Suprapubic skin (tissue), 4 donors: Measurements from ENCODE around the gene ALDH1L1.

Experiments used
- EP300 ChIP-seq: sonication (generic); formaldehyde crosslinking; IDR thresholded peaks from one replicate; pipeline ENCODE4 v1.6.1; 2017; ENCODE audit warnings: antibody characterized with exemption
- POLR2AphosphoS5 ChIP-seq, 3 donors: sonication (generic); formaldehyde crosslinking; IDR thresholded peaks; one replicate each; pipeline ENCODE4 v1.6.1; 2017; ENCODE audit warnings: antibody characterized with exemption in 3 of 3
- TF ChIP-seq, protein P1 (sequence below), 2 donors: fragments of 200-600 bp in 1 of 2; fragments of 450-650 bp in 1 of 2; sonication (generic) in 1 of 2; IDR thresholded peaks; one replicate each; pipeline ENCODE4 v1.5.1; 2016 to 2019; ENCODE audit warnings: antibody characterized with exemption in 2 of 2, mild to moderate bottlenecking in 1 of 2, moderate library complexity in 1 of 2

DNA sequence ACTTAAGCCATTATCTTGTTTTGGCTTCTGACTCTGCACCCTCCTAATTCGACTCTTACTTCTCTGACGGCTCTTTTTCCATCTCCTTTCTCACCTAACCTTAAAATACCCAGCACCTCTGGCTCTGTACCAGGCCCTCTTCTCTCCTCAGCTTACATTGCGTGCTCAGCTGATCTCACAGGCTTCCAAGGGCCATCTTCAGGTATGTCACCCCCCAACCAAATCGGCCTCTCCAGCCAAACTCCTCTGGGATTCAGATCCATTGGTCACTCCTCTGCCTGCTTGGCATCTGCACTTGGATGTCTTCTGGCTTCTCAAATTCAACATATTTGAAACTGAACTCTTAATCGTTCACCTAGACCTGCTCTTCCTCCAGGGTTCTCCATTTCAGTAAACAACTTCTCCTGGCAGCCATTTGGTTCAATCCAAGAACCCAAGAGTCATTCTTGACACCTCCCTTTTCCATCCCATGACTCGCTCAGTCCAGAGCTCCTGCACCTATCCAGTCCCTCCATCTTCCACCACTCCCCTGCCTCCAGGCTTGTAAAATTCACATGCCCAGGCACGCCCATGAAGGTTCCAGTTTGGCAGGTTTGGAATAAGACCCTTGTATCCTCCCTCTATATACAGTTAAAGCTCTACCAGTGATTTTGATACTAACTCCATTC is 61.2 kb downstream of the ALDH1L1 start:
- TF ChIP-seq EP300: no peak
- TF ChIP-seq, protein P1, sequence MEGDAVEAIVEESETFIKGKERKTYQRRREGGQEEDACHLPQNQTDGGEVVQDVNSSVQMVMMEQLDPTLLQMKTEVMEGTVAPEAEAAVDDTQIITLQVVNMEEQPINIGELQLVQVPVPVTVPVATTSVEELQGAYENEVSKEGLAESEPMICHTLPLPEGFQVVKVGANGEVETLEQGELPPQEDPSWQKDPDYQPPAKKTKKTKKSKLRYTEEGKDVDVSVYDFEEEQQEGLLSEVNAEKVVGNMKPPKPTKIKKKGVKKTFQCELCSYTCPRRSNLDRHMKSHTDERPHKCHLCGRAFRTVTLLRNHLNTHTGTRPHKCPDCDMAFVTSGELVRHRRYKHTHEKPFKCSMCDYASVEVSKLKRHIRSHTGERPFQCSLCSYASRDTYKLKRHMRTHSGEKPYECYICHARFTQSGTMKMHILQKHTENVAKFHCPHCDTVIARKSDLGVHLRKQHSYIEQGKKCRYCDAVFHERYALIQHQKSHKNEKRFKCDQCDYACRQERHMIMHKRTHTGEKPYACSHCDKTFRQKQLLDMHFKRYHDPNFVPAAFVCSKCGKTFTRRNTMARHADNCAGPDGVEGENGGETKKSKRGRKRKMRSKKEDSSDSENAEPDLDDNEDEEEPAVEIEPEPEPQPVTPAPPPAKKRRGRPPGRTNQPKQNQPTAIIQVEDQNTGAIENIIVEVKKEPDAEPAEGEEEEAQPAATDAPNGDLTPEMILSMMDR (IDR thresholded peaks at IDR 0.05): no peak
- no peak for TF ChIP-seq POLR2AphosphoS5 (IDR thresholded peaks at IDR 0.05)
